ENCODE results near the gene TIMP3.

The TIMP3 gene

DNA sequence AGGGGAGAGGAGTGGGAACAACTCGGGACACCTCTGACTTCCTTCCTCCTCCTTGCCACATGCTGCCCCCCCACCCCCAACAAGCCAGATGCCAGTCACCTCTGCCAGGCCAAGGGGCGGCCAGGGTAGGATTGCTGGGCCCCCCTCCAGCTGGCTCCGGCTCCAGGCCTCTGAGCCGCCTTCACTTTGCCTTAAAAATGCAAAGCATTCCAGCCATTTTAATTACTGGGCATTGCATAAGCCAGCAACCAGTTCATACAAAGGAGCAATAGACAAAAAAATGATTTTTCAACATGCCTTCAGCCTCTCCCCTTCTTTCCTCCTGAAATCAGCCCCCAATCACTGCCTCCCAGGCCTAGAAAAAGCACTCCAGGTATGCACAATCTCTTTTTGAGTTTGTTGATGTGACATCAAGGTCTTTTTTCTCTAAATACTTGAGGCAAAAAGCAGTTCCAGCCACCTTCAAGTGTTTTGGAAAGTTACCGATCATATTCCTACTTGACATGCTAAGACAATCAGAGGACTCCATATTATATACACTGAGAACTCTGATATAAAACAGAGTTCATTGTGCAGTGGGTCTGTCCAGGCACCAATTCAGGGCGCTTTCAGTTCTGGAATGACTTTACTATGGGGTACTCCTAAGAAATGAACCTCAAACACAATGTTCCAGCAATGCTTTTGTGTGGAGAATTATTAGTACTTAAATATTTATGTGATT is 12.4 kb upstream of the TIMP3 start:
- no peak for DNase-seq

DNA sequence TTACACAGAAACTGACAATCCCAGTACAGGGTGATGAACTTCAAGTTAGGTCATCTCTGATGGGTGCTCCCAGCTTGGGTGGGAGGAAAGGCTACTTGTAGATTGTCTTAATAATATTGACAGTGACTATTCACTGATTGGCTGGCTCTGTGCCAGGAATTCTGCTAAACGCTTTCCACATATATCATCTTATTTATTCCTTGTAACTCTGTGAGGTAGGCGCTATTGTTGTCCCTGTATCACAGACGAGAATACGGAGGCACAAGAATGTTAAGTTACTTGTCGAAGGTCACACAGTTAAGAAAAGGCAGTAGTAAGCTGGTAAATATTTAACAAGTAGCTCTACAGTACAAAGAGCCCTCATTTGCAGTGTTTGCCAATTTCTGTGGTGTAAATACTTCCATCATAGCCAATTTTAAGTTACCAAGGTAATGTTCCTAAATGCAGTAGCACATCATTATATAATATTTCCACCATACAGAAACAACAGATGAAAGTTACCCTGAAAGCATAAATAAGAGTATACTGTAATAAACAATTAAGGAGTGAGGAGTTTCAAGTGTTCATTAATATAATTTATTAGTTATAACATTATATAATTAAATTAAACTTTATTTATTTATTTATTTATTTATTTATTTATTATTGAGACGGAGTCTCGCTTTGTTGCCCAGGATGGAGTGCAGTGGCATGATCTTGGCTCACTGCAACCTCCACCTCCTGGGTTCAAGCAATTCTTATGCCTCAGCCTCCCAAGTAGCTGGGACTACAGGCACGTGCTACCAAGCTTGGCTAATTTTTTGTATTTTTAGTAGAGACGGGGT is 11.5 kb upstream of the TIMP3 start:
- DNase-seq = no peak

- DNase-seq = no peak
Measured at GRCh38 chr22:32791056-32791455, 10.4 kb upstream of the TIMP3 start.

GRCh38 chr22:32791485-32791884 is 10.0 kb upstream of the TIMP3 start:
- DNase-seq = no peak

DNA sequence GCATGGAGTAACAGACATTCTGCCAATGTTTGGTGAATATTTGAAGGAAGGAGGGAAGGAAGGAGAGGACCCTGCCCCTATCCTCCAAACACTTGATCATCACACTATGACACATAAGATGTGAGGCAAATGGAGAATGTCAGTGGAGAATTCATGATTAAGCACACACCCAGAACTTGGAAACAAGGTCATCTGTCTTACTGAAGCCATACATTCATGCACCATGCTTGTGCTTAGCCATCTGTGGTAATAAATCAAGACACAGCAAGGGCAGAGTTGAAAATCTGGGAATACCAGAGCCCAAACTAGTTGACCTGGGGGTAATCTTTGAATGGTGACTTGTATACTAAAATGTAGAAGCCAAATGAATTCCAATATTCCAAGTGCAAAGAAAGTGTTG is 7.9 kb upstream of the TIMP3 start:
- no peak for DNase-seq

GRCh38 chr22:32794449-32795213 is 6.9 kb upstream of the TIMP3 start:
- no peak for DNase-seq

- DNase-seq = no peak
Measured at GRCh38 chr22:32795214-32795596, 6.3 kb upstream of the TIMP3 start.

- peak in 3 of 5 experiments; percentile 28 to 57 (median 38) for DNase-seq
Measured at GRCh38 chr22:32796865-32797573, 4.5 kb upstream of the TIMP3 start.

DNA sequence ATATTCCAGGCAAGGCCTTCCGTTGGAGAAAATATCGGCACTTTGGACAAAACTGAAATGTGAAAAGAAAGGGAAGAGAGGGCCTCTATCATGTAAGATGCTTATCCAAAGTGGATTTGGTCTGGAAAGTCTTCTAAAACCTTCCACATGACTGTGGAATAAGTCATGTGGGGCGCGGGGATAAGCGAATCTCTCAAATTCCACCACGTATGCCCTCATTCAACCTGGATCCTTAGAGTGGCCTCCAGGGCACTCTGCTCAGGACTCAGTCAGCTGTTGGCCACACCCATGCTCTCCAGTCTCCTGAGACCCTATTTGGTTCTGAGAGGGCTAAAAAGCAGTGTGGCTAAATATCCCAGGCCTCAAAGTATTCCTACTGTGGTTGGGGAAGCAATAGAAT is 2.0 kb upstream of the TIMP3 start:
- no peak for DNase-seq

GRCh38 chr22:32800158-32800882 is 1.2 kb upstream of the TIMP3 start:
- no peak for DNase-seq

DNA sequence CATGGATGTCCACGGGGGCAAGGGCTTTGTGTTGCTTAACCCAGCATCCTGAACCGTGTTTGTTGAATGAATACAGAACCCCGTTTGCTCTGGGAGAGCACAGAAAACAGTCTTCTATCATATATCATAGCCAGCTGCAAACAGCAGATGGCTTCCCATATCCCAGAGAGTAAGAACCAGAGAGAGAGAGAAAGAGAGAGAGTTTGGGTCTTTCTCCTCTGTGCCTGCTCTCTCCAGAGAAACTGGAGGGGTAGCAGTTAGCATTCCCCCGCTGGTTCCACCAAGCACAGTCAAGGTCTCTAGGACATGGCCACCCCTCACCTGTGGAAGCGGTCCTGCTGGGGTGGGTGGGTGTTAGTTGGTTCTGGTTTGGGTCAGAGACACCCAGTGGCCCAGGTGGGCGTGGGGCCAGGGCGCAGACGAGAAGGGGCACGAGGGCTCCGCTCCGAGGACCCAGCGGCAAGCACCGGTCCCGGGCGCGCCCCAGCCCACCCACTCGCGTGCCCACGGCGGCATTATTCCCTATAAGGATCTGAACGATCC is 440 bp upstream of the TIMP3 start:
- no peak for DNase-seq

- DNase-seq = no peak
Measured at GRCh38 chr22:32802237-32802765, 796 bp downstream of the TIMP3 start.

DNA sequence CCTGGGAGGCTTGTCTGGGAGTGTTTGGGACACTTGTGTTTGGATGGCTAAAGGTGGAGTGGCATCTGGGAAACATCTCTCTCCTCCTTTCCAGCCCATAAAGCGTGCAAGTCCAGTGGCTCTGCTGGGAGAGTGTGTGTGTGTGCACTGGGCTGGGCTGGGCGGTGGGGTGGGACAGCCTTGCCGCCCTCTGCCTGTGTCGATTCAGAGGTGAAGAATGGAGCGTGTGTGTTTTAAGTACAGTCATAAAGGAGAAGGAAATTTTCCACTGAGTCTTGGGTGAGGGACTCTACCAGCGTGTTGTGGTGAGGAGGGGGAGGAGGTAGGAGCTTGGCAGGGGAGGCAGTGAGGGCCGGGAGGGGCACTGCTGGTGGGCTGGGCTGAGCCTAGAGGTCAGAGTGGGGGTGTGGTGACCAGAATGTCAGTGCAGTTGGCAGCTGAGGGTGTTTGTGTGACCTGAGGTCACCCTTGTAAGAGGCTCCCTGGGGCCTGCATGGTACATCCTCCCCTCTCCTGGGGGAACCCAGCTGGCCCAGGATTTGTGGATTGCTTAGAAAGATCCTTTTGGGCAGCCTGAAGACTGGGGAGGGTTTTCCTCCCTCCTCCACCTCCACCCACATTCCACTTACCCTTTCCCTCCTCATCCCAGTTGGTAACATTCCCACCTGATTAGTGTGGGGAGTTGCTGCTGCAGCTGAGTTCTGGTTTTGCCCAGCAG is 1.7 kb downstream of the TIMP3 start:
- DNase-seq = no peak

- no peak for DNase-seq
Measured at GRCh38 chr22:32803738-32804435, 2.4 kb downstream of the TIMP3 start.

GRCh38 chr22:32804531-32805360 is 3.2 kb downstream of the TIMP3 start:
- no peak for DNase-seq

- DNase-seq = no peak
Measured at GRCh38 chr22:32805361-32805881, 3.9 kb downstream of the TIMP3 start.

GRCh38 chr22:32806296-32806695 is 4.8 kb downstream of the TIMP3 start:
- no peak for DNase-seq

DNA sequence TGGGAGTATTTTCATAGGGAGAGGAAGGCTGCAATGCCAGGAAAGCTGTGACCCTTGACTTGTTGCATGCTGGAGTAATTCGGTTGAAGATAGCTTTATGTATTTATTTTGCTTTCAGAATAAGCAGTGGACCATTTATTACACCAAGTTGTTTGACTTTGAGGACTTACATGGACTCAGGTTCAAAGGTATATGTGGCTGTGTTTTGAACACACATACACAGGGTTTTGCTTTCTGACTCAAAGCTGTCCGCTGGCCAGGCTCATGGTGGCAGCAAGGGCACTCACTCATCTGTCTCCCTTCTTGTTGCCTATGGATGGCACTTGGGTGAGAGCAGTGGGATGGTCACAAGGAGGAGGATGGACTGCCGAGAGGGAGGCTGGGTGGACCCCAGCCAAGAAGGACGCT is 6.5 kb downstream of the TIMP3 start:
- no peak for DNase-seq

All from T-helper 2 cell (primary cell).